Nephron (organoid): ENCODE results near the gene ITPK1.
A peak's percentile ranks its signal among the peaks of the same experiment; 100 is the strongest.

Source experiments
- H3K27ac Mint-ChIP-seq, 3 experiments: 2 replicates each; pipeline ENCODE4 v1.8.0; 2020; ENCODE audit warnings: mixed read lengths in 3 of 3, mild to moderate bottlenecking in 2 of 3, moderate library complexity in 1 of 3
- H3K27me3 Mint-ChIP-seq: 2 replicates; pipeline ENCODE4 v1.8.0; 2021; ENCODE audit warnings: low read depth, mild to moderate bottlenecking, moderate library complexity, mixed read lengths
- H3K36me3 Mint-ChIP-seq: 2 replicates; pipeline ENCODE4 v1.8.0; 2020; ENCODE audit warnings: low read depth, mixed read lengths
- H3K4me1 Mint-ChIP-seq: 2 replicates; pipeline ENCODE4 v1.8.0; 2020; ENCODE audit warnings: mixed read lengths
- H3K4me3 Mint-ChIP-seq, 3 experiments: 2 replicates each; pipeline ENCODE4 v1.8.0; 2020; ENCODE audit warnings: mild to moderate bottlenecking in 3 of 3, mixed read lengths in 3 of 3, moderate library complexity in 2 of 3
- H3K9me3 Mint-ChIP-seq: 2 replicates; pipeline ENCODE4 v1.8.0; 2020; ENCODE audit warnings: mixed read lengths
- CTCF ChIP-seq, 3 experiments: fragments of 200-600 bp; sonication (generic); IDR thresholded peaks; one replicate each; pipeline ENCODE4 v1.5.0; 2021; ENCODE audit warnings: antibody characterized with exemption in 3 of 3; ENCODE audit not compliant: unreplicated experiment in 3 of 3

The ITPK1 gene

GRCh38 chr14:93085911-93086310, 29.8 kb downstream of the ITPK1 start:
- no peak for TF ChIP-seq CTCF (IDR thresholded peaks at IDR 0.05; ENCODE audit: unreplicated experiment in 3 of 3)
- peaks cover 53% of the 10 kb centered on the region for H3K4me1 Mint-ChIP-seq
- H3K36me3 Mint-ChIP-seq: no peaks in the 10 kb centered on the region
- no peak overlapping the region for H3K4me3 Mint-ChIP-seq
- H3K27ac Mint-ChIP-seq: peak overlapping the region in 2 of 3 experiments; percentile 54 to 84
- no peaks in the 10 kb centered on the region for H3K9me3 Mint-ChIP-seq
- H3K27me3 Mint-ChIP-seq: no peaks in the 10 kb centered on the region

GRCh38 chr14:93084866-93085857, 30.6 kb downstream of the ITPK1 start:
- H3K4me1 Mint-ChIP-seq: peaks cover 46% of the 10 kb centered on the region
- TF ChIP-seq CTCF (IDR thresholded peaks at IDR 0.05; ENCODE audit: unreplicated experiment in 3 of 3): no peak
- H3K27me3 Mint-ChIP-seq: no peaks in the 10 kb centered on the region
- H3K9me3 Mint-ChIP-seq: no peaks in the 10 kb centered on the region
- H3K27ac Mint-ChIP-seq: peak overlapping the region in 2 of 3 experiments; percentile 54 to 84
- no peak overlapping the region for H3K4me3 Mint-ChIP-seq
- H3K36me3 Mint-ChIP-seq: no peaks in the 10 kb centered on the region

- H3K36me3 Mint-ChIP-seq: no peaks in the 10 kb centered on the region
Measured at GRCh38 chr14:93084402-93084801, 31.3 kb downstream of the ITPK1 start.

GRCh38 chr14:93083917-93084316, 31.8 kb downstream of the ITPK1 start:
- H3K9me3 Mint-ChIP-seq: no peaks in the 10 kb centered on the region
- no peak overlapping the region for H3K4me3 Mint-ChIP-seq
- H3K36me3 Mint-ChIP-seq: no peaks in the 10 kb centered on the region
- no peak overlapping the region for H3K27ac Mint-ChIP-seq
- no peak for TF ChIP-seq CTCF (IDR thresholded peaks at IDR 0.05; ENCODE audit: unreplicated experiment in 3 of 3)
- no peaks in the 10 kb centered on the region for H3K27me3 Mint-ChIP-seq
- H3K4me1 Mint-ChIP-seq: peaks cover 45% of the 10 kb centered on the region

More at GRCh38 chr14:93084402-93084801, 31.3 kb downstream of the ITPK1 start:
- H3K9me3 Mint-ChIP-seq: no peaks in the 10 kb centered on the region
- H3K4me1 Mint-ChIP-seq: peaks cover 43% of the 10 kb centered on the region
- TF ChIP-seq CTCF (IDR thresholded peaks at IDR 0.05; ENCODE audit: unreplicated experiment in 3 of 3): no peak
- H3K27ac Mint-ChIP-seq: no peak overlapping the region
- H3K4me3 Mint-ChIP-seq: no peak overlapping the region
- no peaks in the 10 kb centered on the region for H3K27me3 Mint-ChIP-seq

- Mint-ChIP-seq H3K4me3 (no peak overlapping the region), H3K4me1 (peaks cover 50% of the 10 kb centered on the region), H3K27ac (peak overlapping the region; percentile 9 to 84 (median 56)), H3K27me3 (no peaks in the 10 kb centered on the region), H3K36me3 (no peaks in the 10 kb centered on the region), H3K9me3 (no peaks in the 10 kb centered on the region)
- no peak for TF ChIP-seq CTCF (IDR thresholded peaks at IDR 0.05; ENCODE audit: unreplicated experiment in 3 of 3)
Measured at GRCh38 chr14:93082576-93083001, 33.1 kb downstream of the ITPK1 start.
